GM12872 (cell line): ENCODE measurements around the gene ERCC5.

ENCODE experiments used
- CTCF ChIP-seq: IDR thresholded peaks from 3 replicates; pipeline ENCODE4 v1.5.1; 2011; ENCODE audit warnings: low read depth, mild to moderate bottlenecking, low read length, moderate library complexity; ENCODE audit not compliant: insufficient read depth

The ERCC5 gene

GRCh38 chr13:102915393-102915930, 69.6 kb downstream of the ERCC5 start:
- no peak for TF ChIP-seq CTCF

- TF ChIP-seq CTCF, result no peak
Observed at GRCh38 chr13:102917019-102917418, 71.2 kb downstream of the ERCC5 start.

GRCh38 chr13:102922184-102922583, 76.4 kb downstream of the ERCC5 start:
- no peak for TF ChIP-seq CTCF
